DND-41 (cell line): ENCODE results near the gene PDCD5.
"Not testable (repeated sequence)": the region's sequence is repeated elsewhere in the genome, so short reads cannot be mapped to it uniquely, and the experiment has no call there.

Experiments used
- ATAC-seq: fragments of 200-7000 bp; cut with Tn5 transposase; 3 replicates; pipeline ENCODE4 v1.9.1; 2021; ENCODE audit warnings: low read depth; ENCODE audit not compliant: insufficient read depth
- DNase-seq: peaks from one replicate; pipeline ENCODE4 v3.0.0-alpha.2; 2020
- H2AFZ ChIP-seq: 2 replicates; pipeline ENCODE4 v1.6.0; 2012; ENCODE audit warnings: low read depth, low read length
- H3K27ac ChIP-seq: 2 replicates; pipeline ENCODE4 v1.5.1; 2012; ENCODE audit warnings: low read length, inconsistent platforms
- H3K27me3 ChIP-seq: fragments of 200-600 bp; sonication (generic); 2 replicates; pipeline ENCODE4 v1.6.0; 2012; ENCODE audit warnings: low read length, mild to moderate bottlenecking, inconsistent platforms; ENCODE audit not compliant: insufficient read depth, poor library complexity
- H3K36me3 ChIP-seq: 2 replicates; pipeline ENCODE4 v1.5.1; 2012; ENCODE audit warnings: low read length, inconsistent platforms; ENCODE audit not compliant: insufficient read depth
- H3K4me1 ChIP-seq: 2 replicates; pipeline ENCODE4 v1.5.1; 2012; ENCODE audit warnings: mild to moderate bottlenecking, low read length; ENCODE audit not compliant: insufficient read depth
- H3K4me2 ChIP-seq: 2 replicates; pipeline ENCODE4 v1.6.0; 2012; ENCODE audit warnings: mild to moderate bottlenecking, moderate library complexity, low read length, inconsistent platforms; ENCODE audit not compliant: insufficient read depth
- H3K4me3 ChIP-seq, 2 experiments: fragments of 200-600 bp in 1 of 2; shearing (Covaris generic) in 1 of 2; 2 replicates each; pipeline ENCODE4 v1.5.1; 2012 to 2016; ENCODE audit warnings: inconsistent platforms in 2 of 2, low read length in 2 of 2, mild to moderate bottlenecking in 2 of 2, low read depth in 1 of 2, moderate library complexity in 1 of 2
- H3K79me2 ChIP-seq: 2 replicates; pipeline ENCODE4 v1.6.0; 2012; ENCODE audit warnings: low read length, inconsistent platforms; ENCODE audit not compliant: insufficient read depth
- H3K9ac ChIP-seq: 2 replicates; pipeline ENCODE4 v1.6.0; 2012; ENCODE audit warnings: low read depth, mild to moderate bottlenecking, inconsistent platforms, low read length, moderate library complexity
- H3K9me3 ChIP-seq: 2 replicates; pipeline ENCODE4 v1.5.1; 2012; ENCODE audit warnings: low read length, moderate library complexity, mild to moderate bottlenecking, inconsistent platforms; ENCODE audit not compliant: insufficient read depth, severe bottlenecking
- H4K20me1 ChIP-seq: 2 replicates; pipeline ENCODE4 v1.6.0; 2012; ENCODE audit warnings: low read length; ENCODE audit not compliant: insufficient read depth
- EZH2 ChIP-seq: IDR thresholded peaks from 3 replicates; pipeline ENCODE4 v1.6.1; 2012; ENCODE audit warnings: borderline replicate concordance, low read depth, mild to moderate bottlenecking, moderate library complexity, low read length, inconsistent platforms; ENCODE audit not compliant: severe bottlenecking
- TF ChIP-seq, protein P1 (sequence below): IDR thresholded peaks from 2 replicates; pipeline ENCODE4 v1.5.1; 2012; ENCODE audit warnings: borderline replicate concordance, low read length, moderate library complexity, mild to moderate bottlenecking; ENCODE audit not compliant: poor library complexity, severe bottlenecking; ENCODE audit errors: extremely low read depth

Gene PDCD5

DNA sequence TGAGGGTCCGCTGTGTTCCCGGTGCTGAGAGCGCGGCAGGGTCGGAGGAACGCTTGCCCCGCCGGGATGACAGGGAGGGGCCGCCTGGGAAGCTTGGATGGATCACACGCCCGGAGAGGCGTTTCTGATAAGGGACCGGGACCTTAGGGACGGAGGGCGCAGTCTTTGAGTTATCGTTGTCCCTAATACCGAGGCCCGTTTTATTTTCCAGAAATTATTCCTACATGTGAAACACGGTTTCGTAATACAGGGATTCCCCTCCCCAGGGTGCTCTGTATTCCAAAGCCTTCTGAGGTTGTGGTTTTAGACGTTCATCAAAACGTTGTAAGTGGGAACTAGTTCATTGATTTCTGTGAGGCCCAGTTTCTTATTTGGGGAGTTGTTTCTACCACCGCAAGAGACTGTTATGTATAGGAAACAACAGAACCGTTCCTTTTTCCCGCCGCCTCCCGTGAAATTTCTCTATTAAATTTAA lies 752 bp downstream of the PDCD5 start:
- peaks cover 15% of the 10 kb centered on the region for H4K20me1 ChIP-seq
- ATAC-seq: peak; percentile 4; the same call in 1 of the 3 replicates
- H3K36me3 ChIP-seq: peaks cover 44% of the 10 kb centered on the region

DNA sequence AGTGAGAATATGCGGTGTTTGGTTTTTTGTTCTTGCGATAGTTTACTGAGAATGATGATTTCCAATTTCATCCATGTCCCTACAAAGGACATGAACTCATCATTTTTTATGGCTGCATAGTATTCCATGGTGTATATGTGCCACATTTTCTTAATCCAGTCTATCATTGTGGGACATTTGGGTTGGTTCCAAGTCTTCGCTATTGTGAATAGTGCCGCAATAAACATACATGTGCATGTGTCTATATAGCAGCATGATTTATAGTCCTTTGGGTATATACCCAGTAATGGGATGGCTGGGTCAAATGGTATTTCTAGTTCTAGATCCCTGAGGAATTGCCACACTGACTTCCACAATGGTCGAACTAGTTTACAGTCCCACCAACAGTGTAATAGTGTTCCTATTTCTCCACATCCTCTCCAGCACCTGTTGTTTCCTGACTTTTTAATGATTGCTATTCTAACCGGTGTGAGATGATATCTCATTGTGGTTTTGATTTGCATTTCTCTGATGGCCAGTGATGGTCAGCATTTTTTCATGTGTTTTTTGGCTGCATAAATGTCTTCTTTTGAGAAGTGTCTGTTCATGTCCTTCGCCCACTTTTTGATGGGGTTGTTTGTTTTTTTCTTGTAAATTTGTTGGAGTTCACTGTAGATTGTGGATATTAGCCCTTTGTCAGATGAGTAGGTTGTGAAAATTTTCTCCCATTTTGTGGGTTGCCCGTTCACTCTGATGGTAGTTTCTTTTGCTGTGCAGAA lies 6.9 kb downstream of the PDCD5 start:
- H3K9me3 ChIP-seq, H3K9ac ChIP-seq, DNase-seq, H3K4me3 ChIP-seq, H2AFZ ChIP-seq, ATAC-seq, H3K4me2 ChIP-seq, H3K27ac ChIP-seq, H4K20me1 ChIP-seq, H3K27me3 ChIP-seq: not testable (repeated sequence)
- Histone ChIP-seq H3K4me1 (peaks cover 12% of the 10 kb centered on the region), H3K79me2 (peaks cover 13% of the 10 kb centered on the region), H3K36me3 (peaks cover 43% of the 10 kb centered on the region)

More for the DNA sequence above, 752 bp downstream of the PDCD5 start:
- Histone ChIP-seq H2AFZ (peak overlapping the region; percentile 100), H3K9ac (peak overlapping the region; percentile 97), H3K27ac (peak overlapping the region; percentile 87), H3K9me3 (no peaks in the 10 kb centered on the region), H3K4me2 (peak overlapping the region; percentile 99), H3K4me1 (peaks cover 32% of the 10 kb centered on the region), H3K4me3 (peak overlapping the region; percentile 73 to 99), H3K27me3 (no peaks in the 10 kb centered on the region), H3K79me2 (peaks cover 33% of the 10 kb centered on the region)
- no peak for DNase-seq
- TF ChIP-seq, protein P1, sequence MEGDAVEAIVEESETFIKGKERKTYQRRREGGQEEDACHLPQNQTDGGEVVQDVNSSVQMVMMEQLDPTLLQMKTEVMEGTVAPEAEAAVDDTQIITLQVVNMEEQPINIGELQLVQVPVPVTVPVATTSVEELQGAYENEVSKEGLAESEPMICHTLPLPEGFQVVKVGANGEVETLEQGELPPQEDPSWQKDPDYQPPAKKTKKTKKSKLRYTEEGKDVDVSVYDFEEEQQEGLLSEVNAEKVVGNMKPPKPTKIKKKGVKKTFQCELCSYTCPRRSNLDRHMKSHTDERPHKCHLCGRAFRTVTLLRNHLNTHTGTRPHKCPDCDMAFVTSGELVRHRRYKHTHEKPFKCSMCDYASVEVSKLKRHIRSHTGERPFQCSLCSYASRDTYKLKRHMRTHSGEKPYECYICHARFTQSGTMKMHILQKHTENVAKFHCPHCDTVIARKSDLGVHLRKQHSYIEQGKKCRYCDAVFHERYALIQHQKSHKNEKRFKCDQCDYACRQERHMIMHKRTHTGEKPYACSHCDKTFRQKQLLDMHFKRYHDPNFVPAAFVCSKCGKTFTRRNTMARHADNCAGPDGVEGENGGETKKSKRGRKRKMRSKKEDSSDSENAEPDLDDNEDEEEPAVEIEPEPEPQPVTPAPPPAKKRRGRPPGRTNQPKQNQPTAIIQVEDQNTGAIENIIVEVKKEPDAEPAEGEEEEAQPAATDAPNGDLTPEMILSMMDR: no peak
- no peak for TF ChIP-seq EZH2

DNA sequence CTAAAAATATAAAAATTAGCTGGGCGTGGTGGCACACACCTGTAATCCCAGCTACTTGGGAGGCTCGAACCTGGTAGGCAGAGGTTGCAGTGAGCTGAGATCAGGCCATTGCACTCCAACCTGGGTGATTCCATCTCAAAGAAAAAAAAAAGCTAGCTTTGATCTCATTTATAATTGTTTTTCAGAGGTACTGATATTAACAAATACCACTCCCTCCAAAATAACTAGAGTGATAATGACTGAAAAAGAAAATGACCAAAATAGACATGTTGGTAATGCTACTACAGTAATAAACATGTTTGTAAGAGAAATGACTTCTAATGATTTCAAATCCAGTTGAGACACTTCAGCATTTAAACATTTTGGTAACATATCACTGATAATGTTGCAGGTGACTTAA lies 13.0 kb downstream of the PDCD5 start:
- Histone ChIP-seq H3K79me2 (no peaks in the 10 kb centered on the region), H3K4me3 (no peak overlapping the region), H3K36me3 (peaks cover 57% of the 10 kb centered on the region), H3K4me2 (no peak overlapping the region), H3K4me1 (no peaks in the 10 kb centered on the region), H3K9ac (no peak overlapping the region), H3K27ac (no peak overlapping the region), H3K27me3 (no peaks in the 10 kb centered on the region), H2AFZ (no peak overlapping the region), H3K9me3 (no peaks in the 10 kb centered on the region), H4K20me1 (no peaks in the 10 kb centered on the region)
- DNase-seq (no peak), ATAC-seq (no peak)
- TF ChIP-seq, protein P1: no peak
- TF ChIP-seq EZH2: no peak

DNA sequence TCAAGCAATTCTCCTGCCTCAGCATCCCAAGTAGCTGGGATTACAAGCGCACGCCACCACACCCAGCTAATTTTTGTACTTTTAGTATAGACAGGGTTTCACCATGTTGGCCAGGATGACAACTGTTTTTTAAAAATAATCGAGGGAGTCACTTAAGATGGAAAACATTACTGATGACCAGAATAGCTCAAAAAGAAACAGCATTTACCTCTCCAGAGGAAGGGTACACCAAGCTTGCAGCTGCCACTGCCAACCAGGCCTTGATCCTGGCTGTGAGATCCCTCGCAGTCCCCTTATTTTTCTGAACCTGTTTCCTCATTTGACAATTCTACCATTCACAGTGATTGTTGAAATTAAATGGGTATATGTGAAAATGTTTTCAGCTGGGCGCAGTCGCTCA lies 14.5 kb downstream of the PDCD5 start:
- Histone ChIP-seq H3K27me3 (no peaks in the 10 kb centered on the region), H3K9me3 (no peaks in the 10 kb centered on the region), H3K4me1 (no peaks in the 10 kb centered on the region), H3K79me2 (no peaks in the 10 kb centered on the region), H3K4me3 (no peak overlapping the region), H4K20me1 (no peaks in the 10 kb centered on the region), H2AFZ (no peak overlapping the region), H3K4me2 (no peak overlapping the region), H3K27ac (no peak overlapping the region), H3K36me3 (peaks cover 62% of the 10 kb centered on the region), H3K9ac (no peak overlapping the region)
- ATAC-seq: no peak
- TF ChIP-seq, protein P1: no peak
- no peak for TF ChIP-seq EZH2
- no peak for DNase-seq
